CD4-positive, alpha-beta T cell treated with Interleukin-6 for 4 hours (primary cell): ENCODE measurements around the gene UTP15.
A peak's percentile ranks its signal among the peaks of the same experiment; 100 is the strongest.

Source experiments
- DNase-seq: peaks from one replicate; pipeline ENCODE4 v3.0.0-alpha.2; 2020; ENCODE audit warnings: mixed read lengths

The UTP15 gene

GRCh38 chr5:73565139-73565968 is at the start of gene UTP15, which contains the start of gene ANKRA2:
Gene UTP15 (plus strand): TSS chr5:73565743. CDS start chr5:73567345, 1,602 bp downstream.
Gene ANKRA2 (minus strand): TSS chr5:73565639. CDS start chr5:73562881, 2,758 bp downstream.
- DNase-seq: peak; percentile 99

- DNase-seq: peak; percentile 69
Measured at GRCh38 chr5:73519531-73520283, 45.8 kb upstream of the UTP15 start.

GRCh38 chr5:73522989-73523388 is 42.6 kb upstream of the UTP15 start:
- DNase-seq: no peak

- no peak for DNase-seq
Measured at GRCh38 chr5:73523861-73524260, 41.7 kb upstream of the UTP15 start.

GRCh38 chr5:73525606-73526203 is 39.8 kb upstream of the UTP15 start:
- DNase-seq: no peak

- DNase-seq: no peak
Measured at GRCh38 chr5:73528248-73528647, 37.3 kb upstream of the UTP15 start.

- no peak for DNase-seq
Measured at GRCh38 chr5:73529081-73529480, 36.5 kb upstream of the UTP15 start.

GRCh38 chr5:73531356-73531755 is 34.2 kb upstream of the UTP15 start:
- no peak for DNase-seq

- DNase-seq: no peak
Measured at GRCh38 chr5:73532195-73532594, 33.3 kb upstream of the UTP15 start.

- DNase-seq: no peak
Measured at GRCh38 chr5:73534011-73534644, 31.4 kb upstream of the UTP15 start.

- no peak for DNase-seq
Measured at GRCh38 chr5:73534971-73535370, 30.6 kb upstream of the UTP15 start.

- DNase-seq: no peak
Measured at GRCh38 chr5:73539730-73540129, 25.8 kb upstream of the UTP15 start.

GRCh38 chr5:73540192-73540591 is 25.4 kb upstream of the UTP15 start:
- DNase-seq: no peak

- DNase-seq: no peak
Measured at GRCh38 chr5:73542020-73542419, 23.5 kb upstream of the UTP15 start.

- DNase-seq: no peak
Measured at GRCh38 chr5:73544429-73545402, 20.8 kb upstream of the UTP15 start.

GRCh38 chr5:73545403-73545779 is 20.2 kb upstream of the UTP15 start:
- DNase-seq: no peak

- no peak for DNase-seq
Measured at GRCh38 chr5:73550016-73550415, 15.5 kb upstream of the UTP15 start.

GRCh38 chr5:73552642-73553041 is 12.9 kb upstream of the UTP15 start:
- DNase-seq: no peak

GRCh38 chr5:73558950-73559349 is 6.6 kb upstream of the UTP15 start:
- no peak for DNase-seq

- no peak for DNase-seq
Measured at GRCh38 chr5:73564018-73564417, 1.5 kb upstream of the UTP15 start.

GRCh38 chr5:73564675-73565074 is 868 bp upstream of the UTP15 start:
- DNase-seq: peak; percentile 8
